SK-N-SH (cell line): ENCODE results near the gene MAST4. TPM values are rescaled to one million over a fixed set of nuclear protein-coding genes. Genes with fewer than 3 reads are reported as not detected.

Experiments
- CTCF ChIA-PET: fragments of 300-600, 350-600 bp; formaldehyde crosslinking; extraction: SDS; loops from one replicate; lab custom pipeline; 2021; lab: Yijun Ruan, JAX
- POLR2A ChIA-PET: fragments of 350-600 bp; sonication (Branson Sonifier 250); formaldehyde crosslinking; extraction: SDS; loops from one replicate; lab custom pipeline; 2020; ENCODE audit warnings: antibody characterized with exemption, inconsistent platforms; lab: Yijun Ruan, JAX
- DNase-seq: peaks from one replicate; pipeline ENCODE4 v3.0.0; 2012
- H2AFZ ChIP-seq: fragments of 200-600 bp; sonication (generic); 2 replicates; pipeline ENCODE4 v1.8.1; 2016; ENCODE audit warnings: antibody characterized with exemption, mild to moderate bottlenecking, low read depth
- H3F3A ChIP-seq: fragments of 200-600 bp; sonication (generic); replicated peaks from 2 replicates; pipeline ENCODE3; 2016; ENCODE audit warnings: antibody characterized with exemption, mild to moderate bottlenecking; ENCODE audit not compliant: insufficient read depth
- H3K27ac ChIP-seq, 2 experiments: fragments of 200-500 bp in 1 of 2; fragments of 200-600 bp in 1 of 2; sonication (Bioruptor generic) in 1 of 2; sonication (generic), shearing (Covaris generic) in 1 of 2; 2 replicates each; pipeline versions ENCODE4 v1.5.1 to v1.6.1; 2014 to 2016; ENCODE audit warnings: low read depth in 2 of 2, inconsistent platforms in 1 of 2, low read length in 1 of 2, mild to moderate bottlenecking in 1 of 2, mixed read lengths in 1 of 2
- H3K27me3 ChIP-seq: fragments of 200-600 bp; sonication (generic), shearing (Covaris generic); 2 replicates; pipeline ENCODE4 v1.6.1; 2016; ENCODE audit warnings: mixed run types; ENCODE audit not compliant: insufficient read depth
- H3K36me3 ChIP-seq, 2 experiments: fragments of 200-500 bp in 1 of 2; fragments of 200-600 bp in 1 of 2; sonication (Bioruptor generic) in 1 of 2; sonication (generic) in 1 of 2; replicated peaks in 1 of 2; 2 replicates each; pipeline versions ENCODE3 to v1.5.1; 2014 to 2016; ENCODE audit warnings: low read length in 1 of 2, mild to moderate bottlenecking in 1 of 2; ENCODE audit not compliant: insufficient read depth in 2 of 2, control insufficient read depth in 1 of 2
- H3K4me1 ChIP-seq, 2 experiments: fragments of 200-500 bp in 1 of 2; fragments of 200-600 bp in 1 of 2; sonication (Bioruptor generic) in 1 of 2; sonication (generic), shearing (Covaris generic) in 1 of 2; 2 replicates each; pipeline versions ENCODE4 v1.5.1 to v1.6.1; 2014 to 2016; ENCODE audit warnings: low read depth in 1 of 2, low read length in 1 of 2, mixed run types in 1 of 2; ENCODE audit not compliant: insufficient read depth in 2 of 2, control insufficient read depth in 1 of 2
- H3K4me2 ChIP-seq: fragments of 200-600 bp; sonication (generic), shearing (Covaris generic); 2 replicates; pipeline ENCODE4 v1.6.1; 2017; ENCODE audit warnings: mixed run types
- H3K4me3 ChIP-seq, 2 experiments: fragments of 200-500 bp in 1 of 2; fragments of 200-600 bp in 1 of 2; sonication (Bioruptor generic) in 1 of 2; sonication (generic), shearing (Covaris generic) in 1 of 2; 2 replicates each; pipeline versions ENCODE4 v1.5.1 to v1.8.1; 2014 to 2016; ENCODE audit warnings: low read depth in 2 of 2, inconsistent platforms in 1 of 2, low read length in 1 of 2, mild to moderate bottlenecking in 1 of 2, mixed read lengths in 1 of 2, moderate library complexity in 1 of 2
- H3K79me2 ChIP-seq: fragments of 200-600 bp; sonication (generic); 2 replicates; pipeline ENCODE4 v1.8.1; 2017; ENCODE audit warnings: mild to moderate bottlenecking; ENCODE audit not compliant: insufficient read depth
- H3K9ac ChIP-seq: fragments of 200-600 bp; sonication (generic); 2 replicates; pipeline ENCODE4 v1.6.1; 2017; ENCODE audit warnings: mixed run types
- H3K9me2 ChIP-seq: fragments of 200-600 bp; sonication (generic); 2 replicates; pipeline ENCODE4 v1.6.1; 2017; ENCODE audit warnings: mixed run types
- H3K9me3 ChIP-seq: fragments of 200-600 bp; sonication (generic); 2 replicates; pipeline ENCODE4 v1.6.1; 2017; ENCODE audit warnings: mixed run types, mild to moderate bottlenecking, moderate library complexity
- H4K20me1 ChIP-seq: fragments of 200-600 bp; sonication (generic); 2 replicates; pipeline ENCODE4 v1.6.1; 2017; ENCODE audit warnings: mild to moderate bottlenecking, mixed run types; ENCODE audit not compliant: insufficient read depth
- ELF1 ChIP-seq: IDR thresholded peaks from 2 replicates; pipeline ENCODE4 v1.4.0; 2012
- EP300 ChIP-seq, 2 experiments: IDR thresholded peaks; 2 replicates each; pipeline versions ENCODE4 v1.4.0 to v1.6.1; 2012; ENCODE audit warnings: borderline replicate concordance in 1 of 2, low read depth in 1 of 2, low read length in 1 of 2
- FOSL2 ChIP-seq: IDR thresholded peaks from 2 replicates; pipeline ENCODE4 v1.4.0; 2012; ENCODE audit warnings: low read depth, mild to moderate bottlenecking, moderate library complexity, borderline replicate concordance
- FOXJ3 ChIP-seq: sonication (generic); formaldehyde crosslinking; IDR thresholded peaks from 2 replicates; pipeline ENCODE4 v1.5.1; 2020; ENCODE audit warnings: mild to moderate bottlenecking, missing genetic modification reagents
- FOXM1 ChIP-seq: IDR thresholded peaks from 2 replicates; pipeline ENCODE4 v1.4.0; 2012; ENCODE audit warnings: low read depth, mild to moderate bottlenecking
- GABPA ChIP-seq: IDR thresholded peaks from 2 replicates; pipeline ENCODE4 v1.4.0; 2012; ENCODE audit warnings: low read depth, mild to moderate bottlenecking
- GATA2 ChIP-seq: sonication (generic); formaldehyde crosslinking; IDR thresholded peaks from 2 replicates; pipeline ENCODE4 v1.5.0; 2020; ENCODE audit warnings: mild to moderate bottlenecking, missing genetic modification reagents
- JUND ChIP-seq: IDR thresholded peaks from 2 replicates; pipeline ENCODE4 v1.4.0; 2012
- NFIC ChIP-seq: IDR thresholded peaks from 2 replicates; pipeline ENCODE4 v1.4.0; 2012; ENCODE audit warnings: borderline replicate concordance
- RAD21 ChIP-seq: IDR thresholded peaks from 2 replicates; pipeline ENCODE4 v1.6.1; 2012; ENCODE audit warnings: mild to moderate bottlenecking, low read length
- RXRA ChIP-seq: IDR thresholded peaks from 2 replicates; pipeline ENCODE4 v1.4.0; 2012; ENCODE audit warnings: low read depth, mild to moderate bottlenecking, borderline replicate concordance
- SIN3A ChIP-seq: IDR thresholded peaks from 2 replicates; pipeline ENCODE4 v1.6.1; 2012; ENCODE audit warnings: low read depth, mild to moderate bottlenecking, low read length, moderate library complexity, borderline replicate concordance
- TEAD4 ChIP-seq: IDR thresholded peaks from 2 replicates; pipeline ENCODE4 v1.4.0; 2012; ENCODE audit warnings: mild to moderate bottlenecking, borderline replicate concordance; ENCODE audit not compliant: insufficient read depth
- YY1 ChIP-seq: IDR thresholded peaks from 2 replicates; pipeline ENCODE4 v1.4.0; 2012; ENCODE audit warnings: low read depth, mild to moderate bottlenecking
- WGBS: methylation state at CpG from one replicate; pipeline ENCODE4 v1.1.6; 2017; ENCODE audit warnings: low lambda C conversion rate; 5-methylcytosine and 5-hydroxymethylcytosine counted together
- polyA plus RNA-seq, 3 experiments: library from polyadenylated mRNA; depleted of rRNA; stranded (reverse); fragments of >200 nt; gene quantifications; 2 replicates each; pipeline ENCODE4 v1.2.3, GENCODE V29; 2012
- TF ChIP-seq, protein P1 (sequence below): fragments of 200-600 bp; sonication (generic); IDR thresholded peaks from 2 replicates; pipeline ENCODE4 v1.6.1; 2017; ENCODE audit warnings: antibody characterized with exemption, mild to moderate bottlenecking, moderate library complexity
- TF ChIP-seq, protein P2 (sequence below): fragments of 150-350 bp; IDR thresholded peaks from 2 replicates; pipeline ENCODE4 v1.6.1; 2017; ENCODE audit warnings: antibody characterized with exemption, low read length, low read depth, borderline replicate concordance
- TF ChIP-seq, protein P3 (sequence below): IDR thresholded peaks from 2 replicates; pipeline ENCODE4; 2012

MAST4 gene
- polyA plus RNA-seq, 1 of the 3 experiments (the other 2 are of a cell fraction) = 2.2 TPM

DNA sequence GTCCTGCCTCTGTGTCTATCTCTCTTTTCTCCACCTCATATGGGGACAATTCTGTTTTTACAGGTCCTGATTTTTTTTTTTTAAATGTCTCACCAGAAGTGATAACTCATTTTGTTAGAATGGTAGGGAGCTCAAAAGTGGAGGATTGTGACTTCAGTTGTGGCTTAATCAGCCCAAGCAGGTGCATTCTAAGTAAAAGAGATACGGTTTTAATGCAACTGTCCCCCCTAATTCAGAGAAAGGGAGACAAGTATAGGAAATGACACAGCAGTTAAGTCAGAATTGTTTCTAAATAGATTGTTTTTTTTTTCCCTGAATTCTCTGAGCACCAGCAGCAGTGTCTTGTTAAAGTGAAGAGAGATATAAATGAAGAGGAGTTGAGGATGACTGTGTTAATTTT, 24.5 kb downstream of the MAST4 start:
- no peak overlapping the region for H3K9ac ChIP-seq
- no peak for TF ChIP-seq ELF1
- no peak for TF ChIP-seq YY1
- TF ChIP-seq SIN3A = no peak
- TF ChIP-seq, protein P1, sequence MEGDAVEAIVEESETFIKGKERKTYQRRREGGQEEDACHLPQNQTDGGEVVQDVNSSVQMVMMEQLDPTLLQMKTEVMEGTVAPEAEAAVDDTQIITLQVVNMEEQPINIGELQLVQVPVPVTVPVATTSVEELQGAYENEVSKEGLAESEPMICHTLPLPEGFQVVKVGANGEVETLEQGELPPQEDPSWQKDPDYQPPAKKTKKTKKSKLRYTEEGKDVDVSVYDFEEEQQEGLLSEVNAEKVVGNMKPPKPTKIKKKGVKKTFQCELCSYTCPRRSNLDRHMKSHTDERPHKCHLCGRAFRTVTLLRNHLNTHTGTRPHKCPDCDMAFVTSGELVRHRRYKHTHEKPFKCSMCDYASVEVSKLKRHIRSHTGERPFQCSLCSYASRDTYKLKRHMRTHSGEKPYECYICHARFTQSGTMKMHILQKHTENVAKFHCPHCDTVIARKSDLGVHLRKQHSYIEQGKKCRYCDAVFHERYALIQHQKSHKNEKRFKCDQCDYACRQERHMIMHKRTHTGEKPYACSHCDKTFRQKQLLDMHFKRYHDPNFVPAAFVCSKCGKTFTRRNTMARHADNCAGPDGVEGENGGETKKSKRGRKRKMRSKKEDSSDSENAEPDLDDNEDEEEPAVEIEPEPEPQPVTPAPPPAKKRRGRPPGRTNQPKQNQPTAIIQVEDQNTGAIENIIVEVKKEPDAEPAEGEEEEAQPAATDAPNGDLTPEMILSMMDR = no peak
- TF ChIP-seq GABPA = no peak
- no peak for TF ChIP-seq FOXJ3
- TF ChIP-seq, protein P2, sequence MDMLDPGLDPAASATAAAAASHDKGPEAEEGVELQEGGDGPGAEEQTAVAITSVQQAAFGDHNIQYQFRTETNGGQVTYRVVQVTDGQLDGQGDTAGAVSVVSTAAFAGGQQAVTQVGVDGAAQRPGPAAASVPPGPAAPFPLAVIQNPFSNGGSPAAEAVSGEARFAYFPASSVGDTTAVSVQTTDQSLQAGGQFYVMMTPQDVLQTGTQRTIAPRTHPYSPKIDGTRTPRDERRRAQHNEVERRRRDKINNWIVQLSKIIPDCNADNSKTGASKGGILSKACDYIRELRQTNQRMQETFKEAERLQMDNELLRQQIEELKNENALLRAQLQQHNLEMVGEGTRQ = no peak
- no peak for TF ChIP-seq RXRA
- TF ChIP-seq, all 33 proteins: peak for 0
- no peak overlapping the region for H3K4me2 ChIP-seq
- no peaks in the 10 kb centered on the region for H3K36me3 ChIP-seq
- H3K9me2 ChIP-seq = no peaks in the 10 kb centered on the region
- no peaks in the 10 kb centered on the region for H4K20me1 ChIP-seq
- ChIA-PET POLR2A (no interaction called here), CTCF (no interaction called here)
- H3K9me3 ChIP-seq = no peaks in the 10 kb centered on the region
- H3K4me3 ChIP-seq = no peak overlapping the region
- no peaks in the 10 kb centered on the region for H3K4me1 ChIP-seq
- DNase-seq = no peak
- H3K27me3 ChIP-seq = no peaks in the 10 kb centered on the region
- H3F3A ChIP-seq = no peaks in the 10 kb centered on the region
- no peaks in the 10 kb centered on the region for H3K79me2 ChIP-seq
- no peak overlapping the region for H3K27ac ChIP-seq
- WGBS = 13% methylated on average over 1 of the region's 1 CpG
- no peak overlapping the region for H2AFZ ChIP-seq

DNA sequence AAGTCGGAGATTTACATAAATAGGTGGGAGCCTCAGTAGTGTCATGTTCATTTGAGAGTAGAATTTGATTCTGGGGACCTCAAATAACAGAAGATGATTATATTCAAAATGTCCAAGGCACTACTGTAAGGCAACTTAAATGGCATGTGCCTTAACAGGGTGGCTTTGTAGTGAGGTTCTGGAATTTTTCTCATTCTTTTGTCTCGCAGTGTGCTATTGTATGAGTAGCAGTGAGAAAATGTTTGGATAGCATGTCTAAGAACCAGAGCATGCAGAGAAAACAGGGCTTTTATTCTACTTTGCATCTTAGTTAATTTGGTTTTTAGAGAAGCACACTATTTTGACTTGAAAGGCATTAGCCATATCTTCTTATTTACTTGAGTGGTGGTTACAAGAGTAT, 25.0 kb downstream of the MAST4 start:
- POLR2A ChIA-PET = no interaction called here
- WGBS = 44% methylated on average over 2 of the region's 2 CpGs
- no peak for TF ChIP-seq TEAD4
- TF ChIP-seq, protein P3, sequence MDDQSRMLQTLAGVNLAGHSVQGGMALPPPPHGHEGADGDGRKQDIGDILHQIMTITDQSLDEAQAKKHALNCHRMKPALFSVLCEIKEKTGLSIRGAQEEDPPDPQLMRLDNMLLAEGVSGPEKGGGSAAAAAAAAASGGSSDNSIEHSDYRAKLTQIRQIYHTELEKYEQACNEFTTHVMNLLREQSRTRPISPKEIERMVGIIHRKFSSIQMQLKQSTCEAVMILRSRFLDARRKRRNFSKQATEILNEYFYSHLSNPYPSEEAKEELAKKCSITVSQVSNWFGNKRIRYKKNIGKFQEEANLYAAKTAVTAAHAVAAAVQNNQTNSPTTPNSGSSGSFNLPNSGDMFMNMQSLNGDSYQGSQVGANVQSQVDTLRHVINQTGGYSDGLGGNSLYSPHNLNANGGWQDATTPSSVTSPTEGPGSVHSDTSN = no peak
- TF ChIP-seq NFIC = no peak
- no peak for TF ChIP-seq EP300 (IDR thresholded peaks at IDR 0.05; ENCODE audit: borderline replicate concordance in 1 of 2, low read depth in 1 of 2, low read length in 1 of 2)
- no peak for TF ChIP-seq RXRA
- TF ChIP-seq, protein P2 = no peak
- TF ChIP-seq FOSL2 = no peak
- no peak for TF ChIP-seq GATA2 (CRISPR knock-in tag)
- no peak for TF ChIP-seq RAD21
- TF ChIP-seq FOXM1 = no peak
- no peak for TF ChIP-seq YY1
- TF ChIP-seq JUND = no peak
- no peak overlapping the region for H3K4me3 ChIP-seq
- no peaks in the 10 kb centered on the region for H3K36me3 ChIP-seq
- no peak for DNase-seq
- CTCF ChIA-PET = no interaction called here
- no peak overlapping the region for H3K27ac ChIP-seq
- H3K4me2 ChIP-seq = no peak overlapping the region
- no peak overlapping the region for H3K9ac ChIP-seq
- H3K79me2 ChIP-seq = no peaks in the 10 kb centered on the region
- no peaks in the 10 kb centered on the region for H3K4me1 ChIP-seq
- no peak overlapping the region for H2AFZ ChIP-seq
- H4K20me1 ChIP-seq = no peaks in the 10 kb centered on the region
- H3K9me2 ChIP-seq = no peaks in the 10 kb centered on the region
- H3K27me3 ChIP-seq = no peaks in the 10 kb centered on the region
- no peaks in the 10 kb centered on the region for H3F3A ChIP-seq
- no peaks in the 10 kb centered on the region for H3K9me3 ChIP-seq
